Transverse colon (tissue), 4 donors: ENCODE measurements around the gene PPP1R3G. TPM values are rescaled to one million over a fixed set of nuclear protein-coding genes. Genes with fewer than 3 reads are reported as not detected.
"Not testable (repeated sequence)": the region's sequence is repeated elsewhere in the genome, so short reads cannot be mapped to it uniquely, and the experiment has no call there.

Source experiments
- DNase-seq: peaks from one replicate; pipeline ENCODE4 v3.0.0-alpha.2; 2019
- H3K27ac ChIP-seq, 4 donors: fragments of 200-600 bp; sonication (generic); 2 replicates each; pipeline ENCODE4 v1.5.1; 2016 to 2018; ENCODE audit warnings: inconsistent platforms in 4 of 4
- H3K27me3 ChIP-seq: fragments of 200-600 bp; sonication (generic); 2 replicates; pipeline ENCODE4 v1.5.1; 2017; ENCODE audit warnings: inconsistent platforms
- H3K36me3 ChIP-seq, 4 donors: fragments of 200-600 bp; sonication (generic); 2 replicates each; pipeline ENCODE4 v1.5.1; 2017 to 2019; ENCODE audit warnings: inconsistent platforms in 4 of 4
- H3K4me1 ChIP-seq, 4 donors: fragments of 200-600 bp; sonication (generic); 2 replicates each; pipeline ENCODE4 v1.5.1; 2017 to 2020; ENCODE audit warnings: inconsistent platforms in 4 of 4
- H3K4me3 ChIP-seq, 4 donors: fragments of 200-600 bp; sonication (generic); 1 replicate in 1 of 4; 2 replicates in 3 of 4; pipeline versions ENCODE4 v1.5.1 to v1.6.1; 2017 to 2019; ENCODE audit warnings: inconsistent platforms in 4 of 4
- H3K9me3 ChIP-seq, 2 donors: fragments of 200-600 bp; sonication (generic); 2 replicates each; pipeline ENCODE4 v1.5.1; 2017 to 2019; ENCODE audit warnings: inconsistent platforms in 2 of 2
- EP300 ChIP-seq: sonication (generic); formaldehyde crosslinking; IDR thresholded peaks from one replicate; pipeline ENCODE4 v1.6.1; 2017; ENCODE audit warnings: antibody characterized with exemption, low read depth
- POLR2A ChIP-seq: fragments of 450-650 bp; IDR thresholded peaks from one replicate; pipeline ENCODE4 v1.6.1; 2016; ENCODE audit warnings: antibody characterized with exemption, mild to moderate bottlenecking, moderate library complexity
- POLR2AphosphoS5 ChIP-seq, 3 donors: sonication (generic); formaldehyde crosslinking; IDR thresholded peaks; one replicate each; pipeline ENCODE4 v1.6.1; 2016; ENCODE audit warnings: antibody characterized with exemption in 3 of 3
- WGBS, 2 donors: methylation state at CpG; one replicate each; pipeline ENCODE4 v1.1.5; 2018; ENCODE audit warnings: low coverage in 1 of 2; 5-methylcytosine and 5-hydroxymethylcytosine counted together
- in situ Hi-C, 4 donors: fragments of 200-750 bp; cut with MboI; loops; one replicate each; pipeline versions ENCODE4 v1.15.0 to v1.15.1; 2017; ENCODE audit warnings: low sequenced_read_pairs in 3 of 4, low pct_ligation_motif_present in 1 of 4, low pct_unique_long_range_greater_than_20kb in 1 of 4
- intact Hi-C: fragments of 100-400 bp; cut with DNase I; formaldehyde crosslinking; loops from one replicate; pipeline ENCODE4 v1.15.1; 2023; ENCODE audit warnings: low total_unique reads
- total RNA-seq, 4 donors: library from RNA; depleted of rRNA; stranded (reverse); fragments of >200 nt; gene quantifications; one replicate each; pipeline ENCODE4 v1.1.0, GENCODE V29; 2016
- TF ChIP-seq, protein P1 (sequence below), 5 experiments: fragments of 200-600 bp in 3 of 5; fragments of 450-650 bp in 2 of 5; sonication (generic) in 3 of 5; IDR thresholded peaks; 1 replicate in 2 of 5; 2 replicates in 3 of 5; pipeline ENCODE4 v1.5.1; 2016 to 2017; ENCODE audit warnings: antibody characterized with exemption in 5 of 5, inconsistent platforms in 3 of 5, mild to moderate bottlenecking in 2 of 5, moderate library complexity in 1 of 5

PPP1R3G gene
- total RNA-seq, 4 donors from 2014 or later, result 0.40 to 1.2 (median 0.95) TPM; not detected in 1

- DNase-seq, result no peak
- Histone ChIP-seq H3K27me3 (no peaks in the 10 kb centered on the region), H3K9me3 (no peaks in the 10 kb centered on the region), H3K27ac (no peak overlapping the region), H3K36me3 (no peaks in the 10 kb centered on the region), H3K4me1 (no peaks in the 10 kb centered on the region), H3K4me3 (no peak overlapping the region)
- no peak for TF ChIP-seq POLR2AphosphoS5 (IDR thresholded peaks at IDR 0.05)
- TF ChIP-seq EP300, result no peak
- TF ChIP-seq, protein P1, sequence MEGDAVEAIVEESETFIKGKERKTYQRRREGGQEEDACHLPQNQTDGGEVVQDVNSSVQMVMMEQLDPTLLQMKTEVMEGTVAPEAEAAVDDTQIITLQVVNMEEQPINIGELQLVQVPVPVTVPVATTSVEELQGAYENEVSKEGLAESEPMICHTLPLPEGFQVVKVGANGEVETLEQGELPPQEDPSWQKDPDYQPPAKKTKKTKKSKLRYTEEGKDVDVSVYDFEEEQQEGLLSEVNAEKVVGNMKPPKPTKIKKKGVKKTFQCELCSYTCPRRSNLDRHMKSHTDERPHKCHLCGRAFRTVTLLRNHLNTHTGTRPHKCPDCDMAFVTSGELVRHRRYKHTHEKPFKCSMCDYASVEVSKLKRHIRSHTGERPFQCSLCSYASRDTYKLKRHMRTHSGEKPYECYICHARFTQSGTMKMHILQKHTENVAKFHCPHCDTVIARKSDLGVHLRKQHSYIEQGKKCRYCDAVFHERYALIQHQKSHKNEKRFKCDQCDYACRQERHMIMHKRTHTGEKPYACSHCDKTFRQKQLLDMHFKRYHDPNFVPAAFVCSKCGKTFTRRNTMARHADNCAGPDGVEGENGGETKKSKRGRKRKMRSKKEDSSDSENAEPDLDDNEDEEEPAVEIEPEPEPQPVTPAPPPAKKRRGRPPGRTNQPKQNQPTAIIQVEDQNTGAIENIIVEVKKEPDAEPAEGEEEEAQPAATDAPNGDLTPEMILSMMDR (IDR thresholded peaks at IDR 0.05), result no peak
- TF ChIP-seq POLR2A, result no peak
- in situ Hi-C loops (no loop called here), intact Hi-C loops (loop anchor here (1.0 kb wide), 1 partner anchor 41 kb away; no protein-coding TSS in a partner anchor)
- 84 to 90% methylated on average over 10 to 17 of the region's 17 CpGs for WGBS, 2 donors
These were observed 34.2 kb downstream of the PPP1R3G start for GRCh38 chr6:5119090-5119951.

- in situ Hi-C loops, result no loop called here
- WGBS, 2 donors, result 87 to 100% methylated on average over 1 to 10 of the region's 10 CpGs
- no peaks in the 10 kb centered on the region for H3K4me1 ChIP-seq
- no peaks in the 10 kb centered on the region for H3K36me3 ChIP-seq
- no peak overlapping the region for H3K27ac ChIP-seq
- no peak overlapping the region for H3K4me3 ChIP-seq
- H3K9me3 ChIP-seq, result no peaks in the 10 kb centered on the region
- TF ChIP-seq, protein P1 (IDR thresholded peaks at IDR 0.05), result no peak
- TF ChIP-seq POLR2AphosphoS5 (IDR thresholded peaks at IDR 0.05) (no peak), EP300 (no peak), POLR2A (no peak)
- H3K27me3 ChIP-seq, result no peaks in the 10 kb centered on the region
- intact Hi-C loops, result no loop called here
- DNase-seq, result no peak
These were observed 34.9 kb downstream of the PPP1R3G start for GRCh38 chr6:5120011-5120410.

DNA sequence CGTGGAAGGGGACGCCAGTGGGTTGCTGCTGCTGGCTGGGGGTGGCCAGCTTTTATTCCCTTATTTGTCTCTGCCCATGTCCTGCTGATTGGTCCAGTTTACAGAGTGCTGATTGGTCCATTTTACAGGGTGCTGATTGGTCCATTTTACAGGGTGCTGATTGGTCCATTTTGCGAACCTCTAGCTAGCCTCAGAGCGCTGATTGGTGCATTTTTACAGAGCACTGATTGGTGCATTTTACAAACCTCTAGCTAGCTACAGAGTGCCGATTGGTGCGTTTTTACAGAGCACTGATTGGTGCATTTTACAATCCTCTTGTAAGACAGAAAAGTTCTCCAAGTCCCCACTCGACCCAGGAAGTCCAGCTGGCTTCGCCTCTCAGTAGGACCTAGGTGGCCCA is 35.4 kb downstream of the PPP1R3G start:
- DNase-seq, intact Hi-C loops, H3K9me3 ChIP-seq, in situ Hi-C loops, H3K4me1 ChIP-seq, H3K36me3 ChIP-seq, H3K4me3 ChIP-seq, H3K27ac ChIP-seq, H3K27me3 ChIP-seq: not testable (repeated sequence)
- WGBS, 2 donors, result 98% methylated on average over 8 of the region's 8 CpGs; no CpG with 5 or more reads in 1 of the 2 donors

GRCh38 chr6:5121479-5121878 is 36.3 kb downstream of the PPP1R3G start:
- H3K36me3 ChIP-seq, result no peaks in the 10 kb centered on the region
- no peaks in the 10 kb centered on the region for H3K4me1 ChIP-seq
- DNase-seq, result no peak
- no peaks in the 10 kb centered on the region for H3K27me3 ChIP-seq
- intact Hi-C loops (no loop called here), in situ Hi-C loops (no loop called here)
- H3K27ac ChIP-seq, result no peak overlapping the region
- no peaks in the 10 kb centered on the region for H3K9me3 ChIP-seq
- no peak for TF ChIP-seq EP300
- TF ChIP-seq, protein P1 (IDR thresholded peaks at IDR 0.05), result no peak
- TF ChIP-seq POLR2AphosphoS5 (IDR thresholded peaks at IDR 0.05), result no peak
- TF ChIP-seq POLR2A, result no peak
- WGBS, 2 donors, result 91 to 100% methylated on average over 1 to 6 of the region's 6 CpGs
- H3K4me3 ChIP-seq, result no peak overlapping the region
